Stomach smooth muscle (tissue), 2 donors: ENCODE data around the gene MEIKIN.

Experiments used
- H3K27ac ChIP-seq: one replicate; pipeline ENCODE4 v1.7.0; 2013; ENCODE audit warnings: mild to moderate bottlenecking, low read length, inconsistent platforms
- H3K27me3 ChIP-seq, 2 donors: one replicate each; pipeline ENCODE4 v1.7.0; 2013; ENCODE audit warnings: low read length in 2 of 2; ENCODE audit not compliant: insufficient read depth in 2 of 2, control insufficient read depth in 1 of 2
- H3K36me3 ChIP-seq, 2 donors: one replicate each; pipeline ENCODE4 v1.7.0; 2013; ENCODE audit warnings: low read length in 2 of 2; ENCODE audit not compliant: control insufficient read depth in 2 of 2, insufficient read depth in 2 of 2
- H3K4me1 ChIP-seq: one replicate; pipeline ENCODE4 v1.7.0; 2013; ENCODE audit warnings: low read length; ENCODE audit not compliant: control insufficient read depth, insufficient read depth
- H3K4me3 ChIP-seq, 2 donors: one replicate each; pipeline ENCODE4 v1.7.0; 2013; ENCODE audit warnings: low read length in 2 of 2
- H3K9ac ChIP-seq, 2 donors: one replicate each; pipeline ENCODE4 v1.7.0; 2013; ENCODE audit warnings: low read length in 2 of 2, mild to moderate bottlenecking in 1 of 2
- H3K9me3 ChIP-seq, 2 donors: one replicate each; pipeline ENCODE4 v1.7.0; 2013; ENCODE audit warnings: low read length in 2 of 2; ENCODE audit not compliant: control insufficient read depth in 2 of 2
- donor health status: healthy.
- donor health status: Pancreatic carcinoma.

MEIKIN gene

GRCh38 chr5:131973089-131973712, 27.7 kb upstream of the MEIKIN start:
- H3K27ac ChIP-seq: no peak overlapping the region

GRCh38 chr5:131968396-131968954, 23.0 kb upstream of the MEIKIN start:
- Histone ChIP-seq H3K9ac (no peak overlapping the region), H3K36me3 (no peaks in the 10 kb centered on the region), H3K4me3 (no peak overlapping the region), H3K27me3 (no peaks in the 10 kb centered on the region), H3K27ac (no peak overlapping the region), H3K9me3 (no peaks in the 10 kb centered on the region), H3K4me1 (no peaks in the 10 kb centered on the region)

More at GRCh38 chr5:131973089-131973712, 27.7 kb upstream of the MEIKIN start:
- H3K9ac ChIP-seq: no peak overlapping the region
- no peak overlapping the region for H3K4me3 ChIP-seq
- no peaks in the 10 kb centered on the region for H3K27me3 ChIP-seq
- no peaks in the 10 kb centered on the region for H3K9me3 ChIP-seq
- no peaks in the 10 kb centered on the region for H3K36me3 ChIP-seq
- H3K4me1 ChIP-seq: no peaks in the 10 kb centered on the region

GRCh38 chr5:131966551-131966950, 21.1 kb upstream of the MEIKIN start:
- Histone ChIP-seq H3K27ac (no peak overlapping the region), H3K4me1 (no peaks in the 10 kb centered on the region), H3K27me3 (no peaks in the 10 kb centered on the region), H3K9ac (no peak overlapping the region), H3K9me3 (no peaks in the 10 kb centered on the region), H3K36me3 (no peaks in the 10 kb centered on the region), H3K4me3 (no peak overlapping the region)

GRCh38 chr5:131965826-131966415, 20.5 kb upstream of the MEIKIN start:
- no peak overlapping the region for H3K9ac ChIP-seq
- H3K27ac ChIP-seq: no peak overlapping the region
- H3K4me1 ChIP-seq: no peaks in the 10 kb centered on the region
- H3K9me3 ChIP-seq: no peaks in the 10 kb centered on the region
- no peak overlapping the region for H3K4me3 ChIP-seq
- no peaks in the 10 kb centered on the region for H3K36me3 ChIP-seq
- H3K27me3 ChIP-seq: no peaks in the 10 kb centered on the region

- no peaks in the 10 kb centered on the region for H3K27me3 ChIP-seq
- no peaks in the 10 kb centered on the region for H3K4me1 ChIP-seq
- no peaks in the 10 kb centered on the region for H3K9me3 ChIP-seq
- H3K27ac ChIP-seq: no peak overlapping the region
- no peak overlapping the region for H3K4me3 ChIP-seq
- no peaks in the 10 kb centered on the region for H3K36me3 ChIP-seq
- no peak overlapping the region for H3K9ac ChIP-seq
These were observed 14.4 kb upstream of the MEIKIN start for GRCh38 chr5:131959906-131960305.

- H3K27ac ChIP-seq: no peak overlapping the region
These were observed 13.7 kb upstream of the MEIKIN start for GRCh38 chr5:131959136-131959535.

GRCh38 chr5:131957721-131958441, 12.4 kb upstream of the MEIKIN start:
- Histone ChIP-seq H3K27ac (no peak overlapping the region), H3K9ac (no peak overlapping the region)

More at GRCh38 chr5:131959136-131959535, 13.7 kb upstream of the MEIKIN start:
- Histone ChIP-seq H3K27me3 (no peaks in the 10 kb centered on the region), H3K4me3 (no peak overlapping the region), H3K9me3 (no peaks in the 10 kb centered on the region), H3K4me1 (no peaks in the 10 kb centered on the region), H3K9ac (no peak overlapping the region), H3K36me3 (no peaks in the 10 kb centered on the region)

GRCh38 chr5:131953969-131954368, 8.5 kb upstream of the MEIKIN start:
- Histone ChIP-seq H3K4me1 (no peaks in the 10 kb centered on the region), H3K27me3 (no peaks in the 10 kb centered on the region), H3K9ac (no peak overlapping the region), H3K4me3 (no peak overlapping the region), H3K36me3 (no peaks in the 10 kb centered on the region), H3K9me3 (no peaks in the 10 kb centered on the region), H3K27ac (no peak overlapping the region)

More at GRCh38 chr5:131957721-131958441, 12.4 kb upstream of the MEIKIN start:
- no peaks in the 10 kb centered on the region for H3K9me3 ChIP-seq
- H3K4me1 ChIP-seq: no peaks in the 10 kb centered on the region
- no peaks in the 10 kb centered on the region for H3K36me3 ChIP-seq
- H3K4me3 ChIP-seq: no peak overlapping the region
- no peaks in the 10 kb centered on the region for H3K27me3 ChIP-seq

GRCh38 chr5:131952301-131952857, 6.9 kb upstream of the MEIKIN start:
- Histone ChIP-seq H3K9me3 (no peaks in the 10 kb centered on the region), H3K27ac (no peak overlapping the region), H3K4me1 (no peaks in the 10 kb centered on the region), H3K27me3 (no peaks in the 10 kb centered on the region), H3K36me3 (no peaks in the 10 kb centered on the region), H3K9ac (no peak overlapping the region), H3K4me3 (no peak overlapping the region)

GRCh38 chr5:131950706-131951105, 5.2 kb upstream of the MEIKIN start:
- Histone ChIP-seq H3K27ac (no peak overlapping the region), H3K9ac (no peak overlapping the region), H3K4me3 (no peak overlapping the region), H3K4me1 (no peaks in the 10 kb centered on the region), H3K36me3 (no peaks in the 10 kb centered on the region), H3K27me3 (no peaks in the 10 kb centered on the region), H3K9me3 (no peaks in the 10 kb centered on the region)
